Fibroblast of pulmonary artery (primary cell): ENCODE data around the gene CFAP57.

ENCODE experiments used
- DNase-seq: peaks from one replicate; pipeline ENCODE4 v3.0.0-alpha.2; 2010; ENCODE audit warnings: low read depth
- H3K4me3 ChIP-seq: replicated peaks from 2 replicates; pipeline ENCODE4 v1.5.1; 2011; ENCODE audit warnings: low read depth, mild to moderate bottlenecking, control low read depth, low read length, moderate library complexity
- TF ChIP-seq, protein P1 (sequence below): IDR thresholded peaks from 2 replicates; pipeline ENCODE4 v1.5.1; 2011; ENCODE audit warnings: mild to moderate bottlenecking, control low read depth, low read length, inconsistent platforms; ENCODE audit errors: missing control alignments

Gene CFAP57

DNA sequence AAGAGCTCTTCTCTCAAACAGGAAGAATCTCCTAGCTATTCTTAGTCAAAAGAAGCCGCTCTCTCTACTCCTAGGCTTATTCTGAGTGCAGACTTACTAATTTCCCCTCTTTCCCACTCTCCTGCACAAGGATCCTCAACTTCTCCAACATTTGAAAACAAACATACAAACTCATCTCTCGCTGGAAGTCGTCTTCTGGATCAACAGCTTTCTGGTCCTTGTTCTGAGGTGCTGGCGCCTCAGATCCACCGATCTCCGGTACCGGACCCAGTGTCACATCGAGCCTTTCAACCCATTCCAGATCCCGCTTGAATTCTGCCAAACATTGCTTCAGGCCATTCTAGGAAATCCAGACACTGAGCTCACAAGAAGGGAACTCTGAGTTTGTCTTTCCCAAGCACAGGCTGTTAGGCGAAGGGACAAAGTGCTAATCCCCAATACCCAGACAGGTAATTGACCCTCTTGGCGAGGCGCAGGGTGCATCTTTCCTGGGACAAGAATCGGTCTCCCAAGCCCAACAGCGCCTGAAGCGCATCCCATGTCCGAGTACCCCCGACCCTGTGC is 736 bp upstream of the CFAP57 start:
- TF ChIP-seq, protein P1, sequence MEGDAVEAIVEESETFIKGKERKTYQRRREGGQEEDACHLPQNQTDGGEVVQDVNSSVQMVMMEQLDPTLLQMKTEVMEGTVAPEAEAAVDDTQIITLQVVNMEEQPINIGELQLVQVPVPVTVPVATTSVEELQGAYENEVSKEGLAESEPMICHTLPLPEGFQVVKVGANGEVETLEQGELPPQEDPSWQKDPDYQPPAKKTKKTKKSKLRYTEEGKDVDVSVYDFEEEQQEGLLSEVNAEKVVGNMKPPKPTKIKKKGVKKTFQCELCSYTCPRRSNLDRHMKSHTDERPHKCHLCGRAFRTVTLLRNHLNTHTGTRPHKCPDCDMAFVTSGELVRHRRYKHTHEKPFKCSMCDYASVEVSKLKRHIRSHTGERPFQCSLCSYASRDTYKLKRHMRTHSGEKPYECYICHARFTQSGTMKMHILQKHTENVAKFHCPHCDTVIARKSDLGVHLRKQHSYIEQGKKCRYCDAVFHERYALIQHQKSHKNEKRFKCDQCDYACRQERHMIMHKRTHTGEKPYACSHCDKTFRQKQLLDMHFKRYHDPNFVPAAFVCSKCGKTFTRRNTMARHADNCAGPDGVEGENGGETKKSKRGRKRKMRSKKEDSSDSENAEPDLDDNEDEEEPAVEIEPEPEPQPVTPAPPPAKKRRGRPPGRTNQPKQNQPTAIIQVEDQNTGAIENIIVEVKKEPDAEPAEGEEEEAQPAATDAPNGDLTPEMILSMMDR, result no peak
- H3K4me3 ChIP-seq, result peak overlapping the region; percentile 96
- peak; percentile 8 for DNase-seq

DNA sequence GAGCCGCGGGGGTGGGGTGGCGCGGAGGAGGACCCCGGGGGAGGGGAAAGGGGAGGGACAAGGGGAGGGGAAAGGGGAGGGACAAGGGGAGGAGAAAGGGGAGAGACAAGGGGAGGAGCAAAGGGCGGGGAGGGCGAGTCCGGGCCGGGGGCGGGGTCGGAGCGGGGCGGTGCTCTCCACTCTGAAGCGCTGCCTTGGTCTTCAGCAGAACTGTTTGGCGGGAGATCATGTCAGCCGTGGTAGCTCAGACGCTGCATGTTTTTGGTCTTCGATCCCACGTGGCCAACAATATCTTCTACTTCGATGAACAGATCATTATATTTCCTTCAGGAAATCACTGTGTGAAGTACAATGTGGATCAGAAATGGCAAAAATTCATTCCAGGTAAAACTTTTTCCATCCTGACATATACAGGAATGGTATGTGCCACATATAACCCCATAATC is 420 bp downstream of the CFAP57 start:
- peak; percentile 92 for DNase-seq
- H3K4me3 ChIP-seq, result peak overlapping the region; percentile 96
- TF ChIP-seq, protein P1, result no peak

DNA sequence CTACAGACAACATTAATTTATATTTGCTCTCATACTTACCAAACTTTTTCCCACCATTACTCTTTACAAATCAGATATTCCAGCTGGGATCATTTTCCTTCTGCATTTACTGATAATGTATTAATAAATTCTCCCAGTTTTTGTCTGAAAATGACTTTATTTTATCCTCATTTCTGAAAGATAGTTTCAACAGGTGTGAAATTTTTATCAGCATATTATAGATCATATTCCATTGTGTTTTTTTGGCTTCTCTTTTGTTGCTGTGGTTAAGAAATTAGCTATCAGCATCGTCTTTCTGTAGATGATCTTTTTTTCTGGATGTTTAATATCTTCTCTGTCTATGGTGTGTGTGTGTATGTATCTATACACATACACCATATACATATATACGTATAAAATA is 2.7 kb downstream of the CFAP57 start:
- H3K4me3 ChIP-seq, result no peak overlapping the region
- DNase-seq, result no peak
- TF ChIP-seq, protein P1, result no peak

DNA sequence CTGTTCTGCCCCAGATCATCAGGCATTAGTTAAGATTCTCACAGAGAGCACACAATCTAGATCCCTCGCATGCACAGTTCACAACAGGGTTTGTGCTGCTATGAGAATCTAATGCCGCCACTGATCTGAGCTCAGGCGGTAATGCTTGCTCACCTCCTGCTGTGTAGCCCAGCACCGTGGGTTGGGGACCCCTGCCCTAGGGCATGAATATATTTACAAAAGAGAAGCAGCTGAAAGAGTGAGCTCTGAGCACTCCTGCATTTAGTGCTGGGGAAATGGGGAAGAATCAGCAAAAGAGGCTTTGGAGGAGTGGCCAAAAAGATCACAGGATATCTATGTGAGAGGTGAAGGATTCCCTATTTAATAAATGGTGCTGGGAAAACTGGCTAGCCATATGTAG is 5.6 kb downstream of the CFAP57 start:
- no peak for DNase-seq
- TF ChIP-seq, protein P1, result no peak
- no peak overlapping the region for H3K4me3 ChIP-seq

DNA sequence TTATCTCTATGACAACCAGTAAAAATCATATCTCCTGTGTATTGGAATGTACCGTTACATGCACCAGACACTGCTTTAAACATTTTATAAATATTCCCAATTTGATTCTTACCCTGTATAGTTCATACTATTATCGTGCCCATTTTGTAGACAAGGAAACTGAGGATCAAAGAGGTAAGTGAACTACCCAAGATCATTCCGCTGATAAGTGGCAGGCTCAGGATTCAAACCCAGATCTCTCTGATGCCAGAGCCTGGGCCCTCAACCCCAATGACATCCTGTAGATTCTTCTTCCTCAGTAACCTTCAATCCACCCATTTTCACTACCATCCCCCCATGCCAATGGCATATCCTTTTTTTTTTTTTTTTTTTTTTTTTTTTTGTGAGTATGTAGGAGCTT is 12.3 kb downstream of the CFAP57 start:
- TF ChIP-seq, protein P1, result no peak
- H3K4me3 ChIP-seq, result no peak overlapping the region
- DNase-seq, result no peak

DNA sequence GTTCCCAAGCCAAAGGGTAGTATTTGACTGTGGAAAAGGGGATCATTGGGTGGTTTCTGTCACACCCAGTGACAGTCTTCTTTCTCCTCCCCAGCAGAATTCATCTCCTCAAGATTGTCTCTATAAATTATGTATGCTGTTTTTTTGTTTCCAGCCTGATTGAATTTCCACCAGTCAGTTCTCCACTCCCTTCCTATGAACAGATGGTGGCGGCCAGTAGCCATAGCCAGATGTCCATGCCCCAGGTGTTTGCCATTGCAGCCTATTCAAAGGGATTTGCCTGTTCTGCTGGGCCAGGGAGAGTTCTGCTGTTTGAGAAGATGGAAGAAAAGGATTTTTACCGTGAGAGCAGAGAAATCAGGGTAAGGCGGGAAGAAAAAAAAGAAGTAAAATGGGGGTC is 12.9 kb downstream of the CFAP57 start:
- H3K4me3 ChIP-seq, result no peak overlapping the region
- TF ChIP-seq, protein P1, result no peak
- DNase-seq, result no peak

DNA sequence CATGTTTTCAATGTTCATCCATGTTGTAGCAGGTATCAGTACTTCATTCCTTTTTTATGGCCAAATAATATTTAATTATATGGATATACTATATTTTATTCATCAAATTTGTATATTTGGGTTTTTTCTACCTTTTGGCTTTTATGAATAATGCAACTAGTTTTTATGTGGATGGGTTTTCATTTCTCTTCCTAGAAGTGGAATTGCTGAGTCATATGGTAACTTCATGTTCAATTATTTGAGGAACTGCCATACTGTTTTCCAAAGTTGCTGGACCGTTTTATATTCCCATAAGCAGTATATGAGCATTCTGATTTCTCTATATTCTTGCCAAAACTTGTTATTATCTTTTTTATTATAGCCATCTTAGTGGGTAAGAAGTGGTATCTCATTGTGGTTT is 16.0 kb downstream of the CFAP57 start:
- TF ChIP-seq, protein P1, result no peak
- no peak for DNase-seq

More for the DNA sequence above, 16.0 kb downstream of the CFAP57 start:
- H3K4me3 ChIP-seq, result no peak overlapping the region
